HUDEP-2 (cell line): Measurements from ENCODE around the gene ASGR2.
"Not testable (repeated sequence)": the region's sequence is repeated elsewhere in the genome, so short reads cannot be mapped to it uniquely, and the experiment has no call there.

Source experiments
- DNase-seq, 76 experiments: peaks; one replicate each; lab custom pipeline; 2025; ENCODE audit not compliant: unreplicated experiment in 76 of 76; lab: John Stamatoyannopoulos, UW

Gene ASGR2

GRCh38 chr17:7126386-7126785 is 11.8 kb upstream of the ASGR2 start:
- DNase-seq: not testable (repeated sequence)

GRCh38 chr17:7124923-7125322 is 10.3 kb upstream of the ASGR2 start:
- no peak for DNase-seq

DNA sequence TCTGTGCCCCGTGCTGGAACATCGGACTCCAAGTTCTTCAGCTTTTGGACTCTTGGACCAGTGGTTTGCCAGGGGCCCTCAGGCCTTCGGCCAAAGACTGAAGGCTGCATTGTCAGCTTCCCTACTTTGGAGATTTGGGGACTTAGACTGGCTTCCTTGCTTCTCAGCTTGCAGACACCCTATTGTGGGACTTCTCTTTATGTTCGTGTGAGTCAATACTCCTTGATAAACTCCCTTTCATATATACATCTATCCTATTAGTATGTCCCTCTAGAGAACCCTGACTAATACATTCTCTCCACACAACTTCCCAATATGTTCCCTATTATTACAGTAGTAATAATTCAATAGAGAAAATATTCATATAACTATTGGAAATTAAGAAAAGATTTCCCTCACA is 9.2 kb upstream of the ASGR2 start:
- DNase-seq: no peak

DNA sequence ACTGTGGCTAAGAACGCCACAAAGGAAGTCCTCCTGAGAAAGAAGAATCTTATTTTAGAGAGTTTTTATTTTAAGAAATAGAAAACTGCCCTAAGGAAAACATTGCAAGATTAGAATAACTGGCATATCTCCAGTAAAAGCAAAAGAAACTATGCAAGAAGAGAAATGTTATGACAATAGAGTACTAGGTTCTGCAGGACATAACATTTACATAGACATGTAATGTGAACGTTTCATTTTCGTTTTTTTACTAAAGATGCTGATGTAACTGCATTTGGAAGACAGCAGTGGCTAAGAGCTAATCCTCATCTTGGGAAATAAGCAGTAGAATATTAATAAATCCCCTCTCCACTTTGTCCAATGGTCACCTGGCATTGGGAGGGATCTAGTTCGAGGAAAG is 7.8 kb upstream of the ASGR2 start:
- DNase-seq: no peak

DNA sequence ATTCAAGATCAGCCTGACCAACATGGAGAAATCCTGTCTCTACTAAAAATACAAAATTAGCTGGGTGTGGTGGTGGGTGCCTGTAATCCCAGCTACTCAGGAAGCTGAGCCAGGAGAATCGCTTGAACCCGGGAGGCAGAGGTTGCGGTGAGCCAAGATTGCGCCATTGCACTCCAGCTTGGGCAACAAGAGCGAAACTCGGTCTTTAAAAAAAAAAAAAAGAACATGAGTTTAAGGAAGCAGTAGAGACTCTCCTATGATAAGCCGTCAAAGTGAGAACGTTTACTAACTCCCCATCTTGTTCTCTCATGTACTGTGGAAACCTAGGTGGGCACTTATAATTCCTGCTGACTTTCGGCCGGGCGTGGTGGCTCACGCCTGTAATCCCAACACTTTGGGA is 6.0 kb upstream of the ASGR2 start:
- not testable (repeated sequence) for DNase-seq

GRCh38 chr17:7120123-7120522 is 5.5 kb upstream of the ASGR2 start:
- no peak for DNase-seq

DNA sequence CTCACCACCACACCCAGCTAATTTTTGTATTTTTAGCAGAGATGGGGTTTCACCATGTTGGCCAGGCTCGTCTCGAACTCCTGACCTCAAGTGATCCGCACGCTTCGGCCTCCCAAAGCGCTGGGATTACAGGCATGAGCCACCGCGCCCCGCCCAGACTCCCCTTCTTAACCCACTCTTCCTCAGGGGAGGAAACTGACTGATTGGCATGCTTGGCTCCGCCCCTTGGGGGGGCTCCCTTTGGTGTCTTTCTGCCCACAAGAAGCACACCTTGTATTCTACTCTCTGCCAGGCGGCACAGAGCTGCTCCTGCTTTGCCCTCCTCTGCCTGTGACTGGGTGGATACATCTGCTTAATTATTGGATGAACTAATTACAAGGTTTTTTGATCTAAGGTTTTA is 4.7 kb upstream of the ASGR2 start:
- DNase-seq: no peak

- DNase-seq: no peak
Observed at GRCh38 chr17:7114875-7115614, 423 bp upstream of the ASGR2 start.

DNA sequence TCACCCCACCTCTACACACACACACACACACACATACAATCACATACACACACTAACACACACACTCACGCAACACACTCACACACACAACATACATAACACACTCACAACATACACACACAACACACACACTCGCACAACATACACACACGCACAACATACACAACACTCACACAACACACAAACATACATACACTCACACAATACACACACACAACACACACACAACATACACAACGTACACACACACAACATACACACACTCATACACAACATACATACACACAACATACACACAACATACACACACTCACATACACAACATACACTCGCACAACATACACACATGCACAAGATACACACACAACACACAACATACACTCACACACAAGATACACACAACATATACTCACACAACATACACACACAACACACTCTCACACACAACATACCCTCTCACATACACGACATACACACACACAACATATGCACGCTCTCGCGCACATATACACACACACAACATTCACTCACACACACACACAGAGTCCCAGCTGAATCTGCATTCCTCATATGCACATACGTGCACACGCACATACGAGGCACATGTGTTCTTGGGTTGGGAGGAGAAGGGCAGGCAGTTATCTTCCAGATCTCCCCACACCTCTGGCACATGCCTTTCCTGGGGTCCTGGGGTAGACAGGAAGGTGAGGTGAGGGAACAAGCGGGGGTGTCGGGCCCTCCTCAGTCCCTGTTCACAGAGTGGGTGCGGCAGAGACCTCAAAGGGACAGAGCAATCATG is 1.1 kb downstream of the ASGR2 start:
- no peak for DNase-seq

DNA sequence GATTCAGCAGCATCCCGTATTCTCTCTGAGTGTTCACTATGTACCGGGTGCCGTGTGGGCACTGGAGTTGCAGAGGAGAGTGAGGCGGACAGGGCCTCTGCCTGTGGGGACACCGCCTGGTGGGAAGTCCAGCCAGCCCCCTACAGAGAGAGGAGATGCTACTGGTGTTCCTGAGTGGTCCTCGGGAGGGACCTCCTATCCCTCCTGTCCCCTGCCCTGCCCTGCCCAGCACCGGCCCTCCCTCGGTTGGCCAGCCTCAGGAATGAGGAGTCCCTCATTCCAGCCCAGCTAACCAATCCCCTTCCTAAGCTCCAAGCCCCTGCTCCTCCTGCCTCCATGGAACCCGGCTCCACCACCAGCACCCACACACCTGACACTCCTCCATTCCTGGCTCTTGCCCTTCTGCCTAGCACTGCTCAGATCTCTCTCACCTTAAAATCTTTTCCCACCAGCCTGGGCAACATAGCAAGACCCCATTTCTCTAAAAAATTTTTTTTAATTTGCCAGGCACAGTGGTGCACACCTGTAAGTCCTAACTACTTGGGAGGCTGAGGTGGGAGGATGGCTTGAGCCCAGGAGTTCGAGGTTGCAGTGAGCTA is 2.0 kb downstream of the ASGR2 start:
- no peak for DNase-seq

DNA sequence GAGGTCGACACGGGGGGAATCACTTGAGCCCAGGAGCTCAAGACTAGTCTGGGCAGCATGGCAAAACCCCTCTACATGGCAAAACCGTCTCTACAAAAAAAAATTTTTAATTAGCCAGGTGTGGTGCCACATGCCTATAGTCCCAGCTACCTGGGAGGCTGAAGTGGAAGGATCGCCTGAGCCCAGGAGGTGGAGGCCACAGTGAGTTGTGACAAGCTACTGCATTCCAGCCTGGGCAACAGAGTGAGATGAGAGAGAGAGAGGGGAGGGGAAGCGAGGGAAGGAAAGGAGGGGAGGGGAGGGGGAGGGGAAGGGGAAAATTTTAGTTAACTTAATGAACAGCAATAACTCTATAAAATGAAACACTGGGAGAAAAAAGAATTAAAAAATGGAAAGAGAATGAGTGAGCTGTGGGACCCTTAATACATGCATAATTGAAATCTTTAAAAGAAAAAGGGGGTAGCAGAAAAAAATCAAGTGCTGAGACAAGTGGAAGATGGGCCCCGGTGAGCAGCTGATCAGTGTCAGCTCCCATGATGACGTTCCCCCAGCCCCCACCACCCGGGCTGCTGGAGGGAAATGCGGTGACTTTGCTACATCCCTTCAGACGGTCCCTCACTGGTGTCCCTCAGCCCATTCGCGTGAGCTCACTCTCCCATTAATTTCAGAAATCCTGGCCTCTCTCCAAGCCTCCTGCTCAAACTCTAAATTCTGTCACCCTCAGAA is 2.7 kb downstream of the ASGR2 start:
- DNase-seq: no peak

DNA sequence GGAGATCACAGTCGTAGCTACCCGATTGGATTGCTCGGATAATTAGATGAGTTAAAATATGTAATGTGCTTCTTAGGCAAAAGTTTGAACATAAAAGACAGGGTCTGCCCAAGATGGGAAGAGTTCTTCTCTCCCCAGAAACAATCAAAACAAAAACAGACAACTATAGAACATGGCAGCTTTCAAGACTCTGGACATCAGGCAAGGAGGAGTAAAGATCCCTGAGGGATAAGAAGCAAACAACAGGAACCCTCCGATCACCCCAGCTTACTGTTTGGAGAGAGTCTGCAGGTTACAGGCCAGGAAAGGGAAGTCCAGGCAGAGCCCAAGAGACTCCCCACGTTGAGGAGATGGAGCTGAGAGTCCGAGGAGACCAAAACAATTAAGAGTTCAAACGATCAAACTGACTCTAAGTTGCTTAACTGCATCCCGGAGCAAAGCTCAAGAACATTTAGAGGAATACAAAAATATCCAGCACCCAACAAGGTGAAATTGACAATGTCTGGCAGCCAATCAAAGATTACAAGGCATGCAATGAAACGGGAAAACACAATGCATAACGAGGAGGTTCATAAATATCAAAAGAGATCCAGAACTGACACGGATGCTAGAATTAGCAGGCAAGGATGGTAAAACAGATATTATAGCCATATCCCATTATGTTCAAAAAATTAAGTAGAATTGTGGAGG is 3.9 kb downstream of the ASGR2 start:
- no peak for DNase-seq

GRCh38 chr17:7109461-7110322 is 4.9 kb downstream of the ASGR2 start:
- no peak for DNase-seq

DNA sequence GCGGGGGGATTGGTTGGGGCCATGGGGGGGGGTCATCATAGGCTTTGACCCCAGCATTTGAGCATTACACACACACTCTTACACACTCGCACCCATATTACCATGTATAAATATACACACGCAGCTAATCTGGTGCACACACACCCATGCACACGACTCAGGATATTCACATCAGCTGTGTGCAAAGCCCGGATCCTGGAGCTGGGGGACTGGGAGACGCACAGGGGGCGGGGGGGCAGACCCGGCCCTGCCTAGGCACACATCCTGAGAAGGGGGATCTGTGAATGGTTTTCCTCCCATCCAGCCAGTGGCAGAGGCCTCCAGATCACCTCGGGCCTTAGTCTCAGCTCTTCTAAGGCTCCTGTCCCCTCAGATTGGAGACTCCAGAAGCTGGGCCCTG is 5.6 kb downstream of the ASGR2 start:
- DNase-seq: no peak

DNA sequence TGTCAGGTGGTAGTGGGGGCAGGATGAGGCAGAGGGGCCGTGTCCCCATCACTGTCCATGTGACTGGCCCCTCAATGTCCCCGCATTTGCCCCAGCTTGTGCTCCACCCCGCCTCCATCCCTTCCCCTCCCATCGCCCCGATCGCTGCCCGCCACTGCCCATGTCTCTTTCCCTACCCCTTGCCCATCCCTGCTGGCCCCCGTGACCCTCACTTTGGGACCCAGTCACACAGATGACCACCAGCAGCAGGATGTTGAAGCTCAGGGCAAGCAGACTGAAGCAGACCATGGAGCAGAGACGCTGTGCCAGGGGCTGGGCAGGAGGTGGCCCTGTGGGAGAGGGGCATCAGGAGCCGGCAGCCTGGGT is 6.1 kb downstream of the ASGR2 start:
- DNase-seq: no peak

- no peak for DNase-seq
Observed at GRCh38 chr17:7107795-7108559, 6.6 kb downstream of the ASGR2 start.

GRCh38 chr17:7107012-7107754 is 7.4 kb downstream of the ASGR2 start:
- no peak for DNase-seq

- no peak for DNase-seq
Observed at GRCh38 chr17:7102421-7102820, 12.2 kb downstream of the ASGR2 start.
